ENCODE data around the gene POU4F2. TPM values are rescaled to one million over a fixed set of nuclear protein-coding genes. Genes with fewer than 3 reads are reported as not detected.
"Not testable (repeated sequence)": the region's sequence is repeated elsewhere in the genome, so short reads cannot be mapped to it uniquely, and the experiment has no call there.

POU4F2 gene
- total RNA-seq, 4 donors from 2014 or later: not detected

- no peaks in the 10 kb centered on the region for H3K36me3 ChIP-seq
- peak overlapping the region; percentile 61 for H3K4me3 ChIP-seq
- TF ChIP-seq CTCF (IDR thresholded peaks at IDR 0.05) (no peak), POLR2A (IDR thresholded peaks at IDR 0.05) (no peak)
- under 1% methylated on average over 23 of the region's 72 CpGs for WGBS
- peaks cover 16% of the 10 kb centered on the region for H3K4me1 ChIP-seq
- H3K27ac ChIP-seq: no peak overlapping the region
- H3K9me3 ChIP-seq: no peaks in the 10 kb centered on the region
- no peak for DNase-seq (ENCODE audit: low spot score in 2 of 2)
- peaks cover 75% of the 10 kb centered on the region for H3K27me3 ChIP-seq
Observed at GRCh38 chr4:146654687-146655520, 16.2 kb downstream of the POU4F2 start.

DNA sequence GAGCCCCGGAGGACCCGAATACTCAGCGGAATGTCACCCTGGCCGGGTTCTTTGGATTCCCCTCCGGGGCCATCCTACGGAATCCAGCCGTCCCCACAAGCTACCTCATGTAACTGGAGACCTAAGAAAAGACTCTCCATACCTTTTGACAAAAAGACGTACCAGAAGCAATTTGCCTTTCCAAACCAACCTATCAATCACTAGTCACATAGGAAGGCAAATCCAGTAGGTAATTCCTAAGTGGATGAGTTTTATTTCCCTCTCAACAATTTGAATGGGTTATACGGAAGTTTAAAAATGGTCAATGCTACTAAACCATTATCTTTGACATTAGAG, 16.8 kb downstream of the POU4F2 start:
- Histone ChIP-seq H3K27ac (no peak overlapping the region), H3K27me3 (peaks cover 69% of the 10 kb centered on the region), H3K36me3 (no peaks in the 10 kb centered on the region), H3K9me3 (no peaks in the 10 kb centered on the region), H3K4me1 (peaks cover 16% of the 10 kb centered on the region), H3K4me3 (peak overlapping the region; percentile 61)
- DNase-seq (ENCODE audit: low spot score in 2 of 2): no peak
- TF ChIP-seq CTCF (IDR thresholded peaks at IDR 0.05): no peak
- no peak for TF ChIP-seq POLR2A (IDR thresholded peaks at IDR 0.05)
- TF ChIP-seq EP300 (IDR thresholded peaks at IDR 0.05): no peak
- no peak for TF ChIP-seq POLR2AphosphoS5 (IDR thresholded peaks at IDR 0.05)
- WGBS: 15% methylated on average over 9 of the region's 9 CpGs

DNA sequence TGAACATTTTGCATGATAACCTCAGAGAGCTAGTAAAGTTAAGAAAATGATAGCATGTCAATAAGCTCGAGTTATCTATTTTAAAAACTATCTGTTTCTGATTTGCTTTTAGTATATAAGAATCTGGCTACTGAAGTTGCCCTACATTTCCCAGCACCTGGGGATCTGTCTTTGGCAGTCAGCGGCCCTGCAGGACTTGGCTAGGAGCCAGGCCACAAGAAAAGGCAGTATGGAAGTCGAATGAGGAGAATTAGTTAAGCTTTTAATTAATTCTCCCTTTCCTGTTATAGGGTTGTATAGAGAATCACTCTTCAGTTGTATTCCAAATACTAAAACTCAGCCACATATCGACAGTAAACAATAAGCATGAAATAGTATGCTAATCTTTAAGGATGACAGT, 22.7 kb downstream of the POU4F2 start:
- H3K27ac ChIP-seq: no peak overlapping the region
- no peak overlapping the region for H3K4me3 ChIP-seq
- H3K4me1 ChIP-seq: no peaks in the 10 kb centered on the region
- DNase-seq (ENCODE audit: low spot score in 2 of 2): no peak
- WGBS: 41% methylated on average over 4 of the region's 4 CpGs
- H3K36me3 ChIP-seq: no peaks in the 10 kb centered on the region
- peaks cover 4% of the 10 kb centered on the region for H3K9me3 ChIP-seq
- TF ChIP-seq POLR2A (IDR thresholded peaks at IDR 0.05) (no peak), EP300 (IDR thresholded peaks at IDR 0.05) (no peak)
- peaks cover 13% of the 10 kb centered on the region for H3K27me3 ChIP-seq

GRCh38 chr4:146663968-146664311, 25.2 kb downstream of the POU4F2 start:
- H3K27ac ChIP-seq; H3K4me1 ChIP-seq; DNase-seq (ENCODE audit: low spot score in 2 of 2); H3K27me3 ChIP-seq; H3K36me3 ChIP-seq; H3K9me3 ChIP-seq; H3K4me3 ChIP-seq: not testable (repeated sequence)
- 56% methylated on average over 5 of the region's 6 CpGs for WGBS

DNA sequence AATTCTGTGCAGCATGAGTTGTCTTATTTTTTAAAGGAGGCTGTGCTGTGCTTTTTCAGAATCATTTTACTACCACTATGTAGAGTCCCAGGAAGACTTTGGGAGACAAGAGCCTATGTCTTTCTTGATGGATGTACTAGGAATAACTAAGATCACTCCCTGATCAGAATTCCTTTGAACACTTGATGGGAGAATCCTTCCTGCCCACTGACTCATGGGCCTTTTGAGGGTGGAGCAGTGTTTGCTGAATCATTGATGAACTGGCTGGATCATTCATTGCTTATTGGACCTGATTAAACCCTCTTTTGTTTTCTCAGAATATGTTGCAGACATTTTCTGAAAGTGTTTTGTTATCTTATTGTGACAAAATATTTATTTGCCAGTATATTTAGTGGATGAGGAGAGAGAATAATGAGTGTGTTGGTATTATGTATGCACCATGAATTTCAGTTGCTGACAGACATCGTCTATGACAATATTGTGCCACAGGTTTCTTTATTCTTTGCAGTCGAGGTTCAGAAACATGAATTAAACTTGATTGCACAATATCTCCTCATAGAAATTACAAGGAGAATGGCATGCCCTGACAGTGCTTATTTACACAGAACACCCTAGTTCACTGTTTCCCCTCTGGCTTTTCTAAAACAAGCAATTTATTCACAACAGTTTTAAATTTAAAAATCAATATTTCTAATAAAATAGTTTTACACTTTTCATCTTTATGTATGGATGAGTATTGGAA, 36.3 kb downstream of the POU4F2 start:
- Histone ChIP-seq H3K27me3 (no peaks in the 10 kb centered on the region), H3K9me3 (no peaks in the 10 kb centered on the region), H3K36me3 (no peaks in the 10 kb centered on the region), H3K4me3 (no peak overlapping the region), H3K4me1 (no peaks in the 10 kb centered on the region), H3K27ac (no peak overlapping the region)
- WGBS: 44% methylated on average over 2 of the region's 2 CpGs
- DNase-seq (ENCODE audit: low spot score in 2 of 2): no peak
- no peak for TF ChIP-seq EP300 (IDR thresholded peaks at IDR 0.05)
- TF ChIP-seq POLR2AphosphoS5 (IDR thresholded peaks at IDR 0.05): no peak
- TF ChIP-seq CTCF (IDR thresholded peaks at IDR 0.05): no peak
- no peak for TF ChIP-seq POLR2A (IDR thresholded peaks at IDR 0.05)

Other genes starting within 250 kb of the POU4F2 start
- 10 to 100 TPM; 10.1 to 24.5 (median 11.7) TPM for gene SLC10A7, start 117.0 kb upstream of the POU4F2 start, total RNA-seq